PC-3 (cell line): ENCODE measurements around the gene GBP6. TPM values are rescaled to one million over a fixed set of nuclear protein-coding genes. Genes with fewer than 3 reads are reported as not detected.

ENCODE experiments used
- ATAC-seq: fragments of 200-7000 bp; cut with Tn5 transposase; 2 replicates; pipeline ENCODE4 v1.9.1; 2020; ENCODE audit warnings: mild to moderate bottlenecking, moderate library complexity
- BruUV-seq: library from RNA; stranded (reverse); fragments of 400-500 nt; replicated peaks from 2 replicates; lab custom pipeline; 2021; lab: Mats Ljungman, UMichigan
- CTCF ChIA-PET: fragments of 300-600 bp; sonication (Branson Sonifier 250); formaldehyde crosslinking; loops from one replicate; lab custom pipeline; 2022; ENCODE audit warnings: antibody characterized with exemption; lab: Charles Lee
- POLR2A ChIA-PET: fragments of 300-600 bp; sonication (Branson Sonifier 250); formaldehyde crosslinking; loops from one replicate; lab custom pipeline; 2022; ENCODE audit warnings: antibody characterized with exemption; ENCODE audit not compliant: unreplicated experiment; lab: Charles Lee
- DNase-seq: peaks from one replicate; pipeline ENCODE4 v3.0.0-alpha.2; 2015
- H2AFZ ChIP-seq: fragments of 300-600 bp; sonication (generic); 2 replicates; pipeline ENCODE4 v1.6.0; 2016; ENCODE audit warnings: antibody characterized with exemption, low read length
- H3F3A ChIP-seq: fragments of 300-600 bp; sonication (generic); one replicate; pipeline ENCODE4 v1.6.0; 2017; ENCODE audit warnings: antibody characterized with exemption, low read length, control low read depth, mild to moderate bottlenecking; ENCODE audit not compliant: unreplicated experiment
- H3K27ac ChIP-seq: fragments of 300-600 bp; sonication (generic); 2 replicates; pipeline ENCODE4 v1.5.1; 2016; ENCODE audit warnings: mild to moderate bottlenecking, low read length
- H3K27me3 ChIP-seq: fragments of 300-600 bp; sonication (generic); 2 replicates; pipeline ENCODE4 v1.6.1; 2016; ENCODE audit warnings: low read length, mixed read lengths
- H3K36me3 ChIP-seq: fragments of 300-600 bp; sonication (generic); 2 replicates; pipeline ENCODE4 v1.6.1; 2016; ENCODE audit warnings: low read depth, mixed run types, low read length, mixed read lengths
- H3K4me1 ChIP-seq: fragments of 300-600 bp; sonication (generic); 2 replicates; pipeline ENCODE4 v1.5.1; 2016; ENCODE audit warnings: low read length; ENCODE audit not compliant: insufficient read depth
- H3K4me2 ChIP-seq: fragments of 300-600 bp; sonication (generic); 2 replicates; pipeline ENCODE4 v1.6.0; 2016; ENCODE audit warnings: low read length
- H3K4me3 ChIP-seq: fragments of 300-600 bp; sonication (generic); 2 replicates; pipeline ENCODE4 v1.5.1; 2016; ENCODE audit warnings: mild to moderate bottlenecking, low read length, mixed read lengths
- H3K79me2 ChIP-seq: fragments of 300-600 bp; sonication (generic); 2 replicates; pipeline ENCODE4 v1.6.1; 2017; ENCODE audit warnings: low read length, mixed read lengths
- H3K9ac ChIP-seq: fragments of 300-600 bp; sonication (generic); 2 replicates; pipeline ENCODE4 v1.6.0; 2016; ENCODE audit warnings: mild to moderate bottlenecking, low read length
- H3K9me2 ChIP-seq: fragments of 300-600 bp; sonication (generic); replicated peaks from 2 replicates; pipeline ENCODE4 v1.6.1; 2016; ENCODE audit warnings: mixed run types, low read length, mixed read lengths
- H3K9me3 ChIP-seq: fragments of 300-600 bp; sonication (generic); 2 replicates; pipeline ENCODE4 v1.6.1; 2016; ENCODE audit warnings: low read length, mixed read lengths
- H4K20me1 ChIP-seq: fragments of 300-600 bp; sonication (generic); 2 replicates; pipeline ENCODE4 v1.6.1; 2016; ENCODE audit warnings: low read length, mixed read lengths
- CTCF ChIP-seq: fragments of 300-600 bp; sonication (generic); conservative IDR thresholded peaks from 2 replicates; pipeline ENCODE4 v1.5.1; 2017; ENCODE audit warnings: antibody characterized with exemption, low read depth, mild to moderate bottlenecking, low read length
- EZH2 ChIP-seq: fragments of 300-600 bp; sonication (generic); IDR thresholded peaks from one replicate; pipeline ENCODE4 v1.6.1; 2017; ENCODE audit warnings: antibody characterized with exemption, mild to moderate bottlenecking, low read length; ENCODE audit not compliant: unreplicated experiment
- EZH2phosphoT487 ChIP-seq: fragments of 300-600 bp; sonication (generic); IDR thresholded peaks from 2 replicates; pipeline ENCODE4 v1.6.1; 2018; ENCODE audit warnings: mild to moderate bottlenecking, antibody characterized with exemption, low read length, borderline replicate concordance
- intact Hi-C: fragments of 100-400 bp; cut with micrococcal nuclease; formaldehyde crosslinking; loops from 2 replicates; pipeline ENCODE4 v1.9.0; 2023
- total RNA-seq: library from RNA; depleted of rRNA; stranded (reverse); fragments of >200 nt; gene quantifications from 2 replicates; pipeline ENCODE4 v1.2.3, GENCODE V29; 2014

GBP6 gene
- total RNA-seq, 1 experiment from 2014 or later, result 0.40 TPM

GRCh38 chr1:89350298-89350697 is 13.6 kb upstream of the GBP6 start:
- Histone ChIP-seq H3K9ac (no peak overlapping the region), H4K20me1 (no peaks in the 10 kb centered on the region), H3K27me3 (peaks cover 6% of the 10 kb centered on the region), H3K4me1 (no peaks in the 10 kb centered on the region), H3K9me2 (no peaks in the 10 kb centered on the region), H3K4me2 (no peak overlapping the region), H3K36me3 (no peaks in the 10 kb centered on the region), H3F3A (no peaks in the 10 kb centered on the region), H3K27ac (no peak overlapping the region), H2AFZ (no peak overlapping the region), H3K4me3 (no peak overlapping the region), H3K79me2 (no peaks in the 10 kb centered on the region), H3K9me3 (no peaks in the 10 kb centered on the region)
- ATAC-seq (no peak), DNase-seq (no peak)
- TF ChIP-seq EZH2 (no peak), EZH2phosphoT487 (no peak), CTCF (no peak)
- intact Hi-C loops, result no loop called here
- ChIA-PET POLR2A (no interaction called here), CTCF (no interaction called here)
- no TSS peak for BruUV-seq

GRCh38 chr1:89351597-89352311 is 12.1 kb upstream of the GBP6 start:
- TF ChIP-seq EZH2phosphoT487 (no peak), EZH2 (no peak), CTCF (no peak)
- Histone ChIP-seq H2AFZ (no peak overlapping the region), H3K36me3 (no peaks in the 10 kb centered on the region), H3F3A (no peaks in the 10 kb centered on the region), H3K9ac (no peak overlapping the region), H3K4me1 (0 out of 2 replicates have a peak, but pooled peaks cover under 1% of the 10 kb centered on the region), H3K4me3 (no peak overlapping the region), H3K27ac (no peak overlapping the region), H3K4me2 (no peak overlapping the region), H3K27me3 (peaks cover 6% of the 10 kb centered on the region), H4K20me1 (no peaks in the 10 kb centered on the region), H3K9me2 (no peaks in the 10 kb centered on the region), H3K79me2 (no peaks in the 10 kb centered on the region), H3K9me3 (no peaks in the 10 kb centered on the region)
- no peak for DNase-seq
- intact Hi-C loops, result no loop called here
- CTCF ChIA-PET, result no interaction called here
- ATAC-seq, result no peak
- BruUV-seq, result no TSS peak
- POLR2A ChIA-PET, result no interaction called here

- Histone ChIP-seq H3K4me2 (no peak overlapping the region), H2AFZ (no peak overlapping the region), H3K27ac (no peak overlapping the region), H3K4me1 (0 out of 2 replicates have a peak, but pooled peaks cover 7% of the 10 kb centered on the region), H4K20me1 (no peaks in the 10 kb centered on the region), H3K9ac (no peak overlapping the region), H3K79me2 (no peaks in the 10 kb centered on the region), H3K36me3 (no peaks in the 10 kb centered on the region), H3K9me2 (no peaks in the 10 kb centered on the region), H3K9me3 (no peaks in the 10 kb centered on the region), H3K27me3 (peaks cover 6% of the 10 kb centered on the region), H3K4me3 (no peak overlapping the region), H3F3A (no peaks in the 10 kb centered on the region)
- POLR2A ChIA-PET, result no interaction called here
- intact Hi-C loops, result no loop called here
- CTCF ChIA-PET, result no interaction called here
- ATAC-seq (no peak), DNase-seq (no peak)
- TF ChIP-seq EZH2, result no peak
- TF ChIP-seq CTCF, result no peak
- TF ChIP-seq EZH2phosphoT487, result no peak
- no TSS peak for BruUV-seq
These were observed 11.4 kb upstream of the GBP6 start for GRCh38 chr1:89352421-89352820.
